Measurements from ENCODE around the gene ATP11A. TPM values are rescaled to one million over a fixed set of nuclear protein-coding genes. Genes with fewer than 3 reads are reported as not detected.

Gene ATP11A
- total RNA-seq, 1 experiment from 2014 or later, result 41.2 TPM

GRCh38 chr13:112854321-112854720 lies 164.5 kb downstream of the ATP11A start:
- Mint-ChIP-seq H3K9me3 (ENCODE audit: unreplicated experiment) (no peaks in the 10 kb centered on the region), H3K27me3 (ENCODE audit: insufficient read depth, unreplicated experiment) (no peaks in the 10 kb centered on the region), H3K27ac (ENCODE audit: low read depth, unreplicated experiment) (no peak overlapping the region), H3K4me3 (ENCODE audit: unreplicated experiment) (no peak overlapping the region), H3K4me1 (ENCODE audit: insufficient read depth, unreplicated experiment) (no peaks in the 10 kb centered on the region), H3K36me3 (ENCODE audit: insufficient read depth, unreplicated experiment) (peaks cover 55% of the 10 kb centered on the region)
- ChIA-PET CTCF (no interaction called here), POLR2A (no interaction called here)
- no peak for DNase-seq (ENCODE audit: unreplicated experiment)
- BruUV-seq (replicated peaks), result no TSS peak
- intact Hi-C loops (cut with micrococcal nuclease), result no loop called here
- no peak for TF ChIP-seq CTCF (IDR thresholded peaks at IDR 0.05; ENCODE audit: unreplicated experiment)

- no TSS peak for BruUV-seq (replicated peaks)
- TF ChIP-seq CTCF (IDR thresholded peaks at IDR 0.05; ENCODE audit: unreplicated experiment), result no peak
- Mint-ChIP-seq H3K9me3 (ENCODE audit: unreplicated experiment) (no peaks in the 10 kb centered on the region), H3K27ac (ENCODE audit: low read depth, unreplicated experiment) (no peak overlapping the region), H3K27me3 (ENCODE audit: insufficient read depth, unreplicated experiment) (no peaks in the 10 kb centered on the region), H3K36me3 (ENCODE audit: insufficient read depth, unreplicated experiment) (peaks cover 58% of the 10 kb centered on the region), H3K4me3 (ENCODE audit: unreplicated experiment) (no peak overlapping the region), H3K4me1 (ENCODE audit: insufficient read depth, unreplicated experiment) (no peaks in the 10 kb centered on the region)
- ChIA-PET POLR2A (interaction anchor here (0.5 kb wide), 1 partner anchor 1425 kb away, joined by 5 read pairs; no protein-coding TSS in a partner anchor), CTCF (interaction anchor here (0.6 to 1.3 kb wide), 2 partner anchors 76 to 145 kb away, joined by 3 read pairs; no protein-coding TSS in a partner anchor)
- intact Hi-C loops (cut with micrococcal nuclease), result no loop called here
- no peak for DNase-seq (ENCODE audit: unreplicated experiment)
Measured at GRCh38 chr13:112855859-112856258, 166.0 kb downstream of the ATP11A start.

DNA sequence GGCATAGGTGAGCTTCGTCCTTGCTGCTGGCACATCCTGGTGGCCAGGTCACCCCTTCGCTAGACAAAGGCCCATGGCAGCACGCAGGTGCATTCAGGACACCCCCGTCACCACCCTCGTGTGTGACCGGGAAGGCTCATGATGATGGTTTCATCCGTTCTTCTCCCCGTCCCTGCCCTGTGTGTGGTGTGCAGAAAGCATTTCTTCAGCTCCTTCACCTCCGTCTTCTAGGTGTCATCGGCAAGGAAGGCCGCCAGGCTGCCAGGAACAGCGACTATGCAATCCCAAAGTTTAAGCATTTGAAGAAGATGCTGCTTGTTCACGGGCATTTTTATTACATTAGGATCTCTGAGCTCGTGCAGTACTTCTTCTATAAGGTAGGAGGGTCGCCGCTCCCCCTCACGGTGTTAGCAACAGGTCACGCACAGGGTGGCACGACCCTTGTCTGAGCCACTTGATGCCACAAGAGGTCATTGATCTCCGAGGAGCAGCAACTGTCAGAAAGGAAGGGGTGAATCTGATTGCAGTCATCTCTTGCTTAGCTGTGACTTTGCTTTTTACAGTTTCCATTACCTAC lies 168.2 kb downstream of the ATP11A start:
- Mint-ChIP-seq H3K4me3 (ENCODE audit: unreplicated experiment) (no peak overlapping the region), H3K36me3 (ENCODE audit: insufficient read depth, unreplicated experiment) (peaks cover 41% of the 10 kb centered on the region), H3K27ac (ENCODE audit: low read depth, unreplicated experiment) (no peak overlapping the region), H3K27me3 (ENCODE audit: insufficient read depth, unreplicated experiment) (no peaks in the 10 kb centered on the region), H3K4me1 (ENCODE audit: insufficient read depth, unreplicated experiment) (no peaks in the 10 kb centered on the region), H3K9me3 (ENCODE audit: unreplicated experiment) (no peaks in the 10 kb centered on the region)
- DNase-seq (ENCODE audit: unreplicated experiment), result no peak
- ChIA-PET CTCF (no interaction called here), POLR2A (interaction anchor here (0.5 to 1.1 kb wide), 2 partner anchors 11 to 296 kb away, joined by 3 read pairs; no protein-coding TSS in a partner anchor)
- intact Hi-C loops (cut with micrococcal nuclease), result no loop called here
- BruUV-seq (replicated peaks), result no TSS peak
- TF ChIP-seq CTCF (IDR thresholded peaks at IDR 0.05; ENCODE audit: unreplicated experiment), result no peak

- no peak for TF ChIP-seq CTCF (IDR thresholded peaks at IDR 0.05; ENCODE audit: unreplicated experiment)
- ChIA-PET POLR2A (no interaction called here), CTCF (interaction anchor here (0.6 kb wide), 2 partner anchors 17 to 38 kb away, joined by 3 read pairs; no protein-coding TSS in a partner anchor)
- BruUV-seq (replicated peaks), result no TSS peak
- Mint-ChIP-seq H3K27ac (ENCODE audit: low read depth, unreplicated experiment) (no peak overlapping the region), H3K4me1 (ENCODE audit: insufficient read depth, unreplicated experiment) (no peaks in the 10 kb centered on the region), H3K4me3 (ENCODE audit: unreplicated experiment) (no peak overlapping the region), H3K27me3 (ENCODE audit: insufficient read depth, unreplicated experiment) (no peaks in the 10 kb centered on the region), H3K9me3 (ENCODE audit: unreplicated experiment) (no peaks in the 10 kb centered on the region), H3K36me3 (ENCODE audit: insufficient read depth, unreplicated experiment) (peaks cover 32% of the 10 kb centered on the region)
- intact Hi-C loops (cut with micrococcal nuclease), result no loop called here
- no peak for DNase-seq (ENCODE audit: unreplicated experiment)
Measured at GRCh38 chr13:112859128-112859816, 169.4 kb downstream of the ATP11A start.

Data from MCF 10A (cell line).